Measurements from ENCODE around the gene DDN.

DDN gene

GRCh38 chr12:49019443-49020324, 20.5 kb upstream of the DDN start:
- Histone ChIP-seq H3K36me3 (peaks cover 35% of the 10 kb centered on the region), H3K27me3 (ENCODE audit: insufficient read depth, low read depth, severe bottlenecking) (no peaks in the 10 kb centered on the region), H3K4me3 (ENCODE audit: low read depth, low read length) (no peak overlapping the region), H3K9me3 (ENCODE audit: severe bottlenecking) (no peaks in the 10 kb centered on the region), H3K27ac (peak overlapping the region; percentile 47)
- peak; percentile 61 for DNase-seq
- TF ChIP-seq CTCF (IDR thresholded peaks at IDR 0.05; ENCODE audit: low read depth, low read length): peak; percentile 73

GRCh38 chr12:49019120-49019430, 19.9 kb upstream of the DDN start:
- H3K27ac ChIP-seq: peak overlapping the region; percentile 78
- no peak for TF ChIP-seq CTCF (IDR thresholded peaks at IDR 0.05; ENCODE audit: low read depth, low read length)
- H3K9me3 ChIP-seq (ENCODE audit: severe bottlenecking): no peaks in the 10 kb centered on the region
- no peaks in the 10 kb centered on the region for H3K27me3 ChIP-seq (ENCODE audit: insufficient read depth, low read depth, severe bottlenecking)
- peak overlapping the region; percentile 80 for H3K4me3 ChIP-seq (ENCODE audit: low read depth, low read length)
- DNase-seq: no peak
- peaks cover 29% of the 10 kb centered on the region for H3K36me3 ChIP-seq

- DNase-seq: peak; percentile 96
- TF ChIP-seq CTCF (IDR thresholded peaks at IDR 0.05; ENCODE audit: low read depth, low read length): peak; percentile 68
- Histone ChIP-seq H3K9me3 (ENCODE audit: severe bottlenecking) (no peaks in the 10 kb centered on the region), H3K4me3 (ENCODE audit: low read depth, low read length) (peak within 1 kb of the TSS; percentile 80), H3K27me3 (ENCODE audit: insufficient read depth, low read depth, severe bottlenecking) (no peaks in the 10 kb centered on the region), H3K36me3 (peaks cover 25% of the 10 kb centered on the region), H3K27ac (peak within 1 kb of the TSS; percentile 78)
Observed at GRCh38 chr12:49018261-49019119, 19.3 kb upstream of the DDN start, which contains the start of gene PRKAG1. Gene PRKAG1 (minus strand): TSS chr12:49018776. CDS start chr12:49018740, 36 bp downstream.

GRCh38 chr12:49017891-49018260, 18.7 kb upstream of the DDN start:
- no peaks in the 10 kb centered on the region for H3K27me3 ChIP-seq (ENCODE audit: insufficient read depth, low read depth, severe bottlenecking)
- DNase-seq: no peak
- no peak for TF ChIP-seq CTCF (IDR thresholded peaks at IDR 0.05; ENCODE audit: low read depth, low read length)

GRCh38 chr12:49015196-49015595, 16.0 kb upstream of the DDN start:
- TF ChIP-seq CTCF (IDR thresholded peaks at IDR 0.05; ENCODE audit: low read depth, low read length): no peak
- H3K27ac ChIP-seq: no peak overlapping the region
- no peaks in the 10 kb centered on the region; the same call in none of the 2 replicates for H3K36me3 ChIP-seq
- no peak for DNase-seq
- no peaks in the 10 kb centered on the region for H3K27me3 ChIP-seq (ENCODE audit: insufficient read depth, low read depth, severe bottlenecking)
- no peak overlapping the region for H3K4me3 ChIP-seq (ENCODE audit: low read depth, low read length)
- H3K9me3 ChIP-seq (ENCODE audit: severe bottlenecking): no peaks in the 10 kb centered on the region

More at GRCh38 chr12:49017891-49018260, 18.7 kb upstream of the DDN start:
- Histone ChIP-seq H3K36me3 (peaks cover 20% of the 10 kb centered on the region), H3K27ac (peak overlapping the region; percentile 78), H3K9me3 (ENCODE audit: severe bottlenecking) (no peaks in the 10 kb centered on the region), H3K4me3 (ENCODE audit: low read depth, low read length) (peak overlapping the region; percentile 80)
